ENCODE results near the gene RNF7. TPM values are rescaled to one million over a fixed set of nuclear protein-coding genes. Genes with fewer than 3 reads are reported as not detected.
A peak's percentile ranks its signal among the peaks of the same experiment; 100 is the strongest.

Gene RNF7
- total and polyA plus RNA-seq, 9 of the 15 experiments (the other 6 are each of a cell fraction or from before 2014, with no cell fraction given), result 38.8 to 133 (median 80.5) TPM

DNA sequence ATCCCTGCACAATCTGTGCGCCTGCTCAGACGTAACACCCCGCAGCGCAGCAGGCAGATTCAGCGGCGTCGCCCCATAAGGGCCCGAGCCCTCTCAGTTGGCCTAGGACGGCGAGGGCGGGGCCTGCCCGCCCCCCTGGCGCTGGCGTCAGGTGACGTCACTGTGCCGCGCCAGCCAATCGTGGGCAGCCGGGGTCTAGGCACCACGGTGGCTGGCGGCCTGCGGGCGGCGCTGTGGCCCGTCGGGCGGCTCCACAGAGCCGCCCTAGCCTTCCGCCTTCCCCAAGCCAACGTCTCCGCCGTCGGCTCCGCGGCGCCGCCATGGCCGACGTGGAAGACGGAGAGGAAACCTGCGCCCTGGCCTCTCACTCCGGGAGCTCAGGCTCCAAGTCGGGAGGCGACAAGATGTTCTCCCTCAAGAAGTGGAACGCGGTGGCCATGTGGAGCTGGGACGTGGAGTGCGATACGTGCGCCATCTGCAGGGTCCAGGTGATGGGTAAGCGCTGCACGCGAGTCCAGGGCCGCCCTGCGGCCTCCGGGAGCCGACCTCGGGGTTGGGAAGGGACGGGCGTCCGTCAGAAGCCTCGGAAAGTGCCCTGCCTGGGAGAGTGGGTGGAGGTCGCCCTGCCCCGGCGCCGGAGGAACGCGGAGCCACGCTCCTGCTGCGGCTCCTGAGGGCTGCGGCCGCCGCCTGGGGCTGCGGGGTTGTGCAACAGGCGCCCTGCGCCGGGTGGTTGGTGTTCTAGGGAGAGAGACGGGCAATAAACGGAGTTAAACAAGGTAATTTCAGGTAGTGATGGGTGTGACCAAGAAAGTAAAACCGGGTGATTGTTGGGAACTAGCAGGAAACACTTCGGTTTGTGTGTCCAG, at the start of gene RNF7 (continued):
- TF ChIP-seq MTA2 (IDR thresholded peaks at IDR 0.05; ENCODE audit: low read depth) (no peak), ZNF780A (CRISPR knock-in tag; IDR thresholded peaks at IDR 0.05) (no peak), RBFOX2 (IDR thresholded peaks at IDR 0.05; ENCODE audit: low read depth, low read length) (peak; percentile 98), SRSF9 (IDR thresholded peaks at IDR 0.05; ENCODE audit: borderline replicate concordance, low read depth, low read length) (no peak), CBX8 (IDR thresholded peaks at IDR 0.05; ENCODE audit: borderline replicate concordance, extremely low read depth, low read depth, low read length, poor library complexity, severe bottlenecking) (no peak), FOXA1 (IDR thresholded peaks at IDR 0.05; ENCODE audit: borderline replicate concordance) (no peak), PBX2 (CRISPR knock-in tag; IDR thresholded peaks at IDR 0.05; ENCODE audit: low read depth) (no peak), PBX2 (tag; conservative IDR thresholded peaks at IDR 0.05; ENCODE audit: low read depth) (no peak), RUNX1 (IDR thresholded peaks at IDR 0.05; ENCODE audit: low read depth) (no peak), TFAM (CRISPR knock-in tag; conservative IDR thresholded peaks at IDR 0.05) (no peak), ZNF263 (CRISPR knock-in tag; IDR thresholded peaks at IDR 0.05; ENCODE audit: borderline replicate concordance) (0 out of 2 replicates have a peak, but pooled peaks have one; percentile 55), CTCFL (IDR thresholded peaks at IDR 0.05; ENCODE audit: borderline replicate concordance, insufficient read depth, low read depth, low read length, poor library complexity, severe bottlenecking) (peak; percentile 90), ZNF589 (CRISPR knock-in tag; IDR thresholded peaks at IDR 0.05; ENCODE audit: low read depth) (no peak), POU5F1 (IDR thresholded peaks at IDR 0.05; ENCODE audit: borderline replicate concordance, low read depth, low read length, partially characterized antibody) (peak; percentile 7), ZNF445 (CRISPR knock-in tag; IDR thresholded peaks at IDR 0.05; ENCODE audit: low read depth) (no peak), MEIS2 (IDR thresholded peaks at IDR 0.05; ENCODE audit: partially characterized antibody) (peak; percentile 53), ZNF511 (CRISPR knock-in tag; IDR thresholded peaks at IDR 0.05) (no peak; the same call in 1 of the 2 replicates), TSC22D4 (tag; IDR thresholded peaks at IDR 0.05) (no peak)
- TF ChIP-seq, protein P1, sequence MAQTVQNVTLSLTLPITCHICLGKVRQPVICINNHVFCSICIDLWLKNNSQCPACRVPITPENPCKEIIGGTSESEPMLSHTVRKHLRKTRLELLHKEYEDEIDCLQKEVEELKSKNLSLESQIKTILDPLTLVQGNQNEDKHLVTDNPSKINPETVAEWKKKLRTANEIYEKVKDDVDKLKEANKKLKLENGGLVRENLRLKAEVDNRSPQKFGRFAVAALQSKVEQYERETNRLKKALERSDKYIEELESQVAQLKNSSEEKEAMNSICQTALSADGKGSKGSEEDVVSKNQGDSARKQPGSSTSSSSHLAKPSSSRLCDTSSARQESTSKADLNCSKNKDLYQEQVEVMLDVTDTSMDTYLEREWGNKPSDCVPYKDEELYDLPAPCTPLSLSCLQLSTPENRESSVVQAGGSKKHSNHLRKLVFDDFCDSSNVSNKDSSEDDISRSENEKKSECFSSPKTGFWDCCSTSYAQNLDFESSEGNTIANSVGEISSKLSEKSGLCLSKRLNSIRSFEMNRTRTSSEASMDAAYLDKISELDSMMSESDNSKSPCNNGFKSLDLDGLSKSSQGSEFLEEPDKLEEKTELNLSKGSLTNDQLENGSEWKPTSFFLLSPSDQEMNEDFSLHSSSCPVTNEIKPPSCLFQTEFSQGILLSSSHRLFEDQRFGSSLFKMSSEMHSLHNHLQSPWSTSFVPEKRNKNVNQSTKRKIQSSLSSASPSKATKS (CRISPR knock-in tag; IDR thresholded peaks at IDR 0.05), result no peak

Data from K562 (cell line).